HepG2 (cell line): ENCODE data around the gene PARVA. TPM values are rescaled to one million over a fixed set of nuclear protein-coding genes. Genes with fewer than 3 reads are reported as not detected.

Experiments
- ASH2L ChIP-seq: fragments of 300-600, 200-600 bp; sonication (generic); IDR thresholded peaks from 2 replicates; pipeline ENCODE4 v1.7.0; 2017; ENCODE audit warnings: low read depth, mild to moderate bottlenecking, moderate library complexity, mixed read lengths, low read length; ENCODE audit not compliant: insufficient read length
- BCL6 ChIP-seq: IDR thresholded peaks from 2 replicates; pipeline ENCODE4 v1.6.1; 2016; ENCODE audit warnings: missing genetic modification reagents, missing compliant biosample characterization
- ELF3 ChIP-seq: IDR thresholded peaks from 2 replicates; pipeline ENCODE4 v1.6.1; 2016; ENCODE audit warnings: missing genetic modification reagents, missing compliant biosample characterization
- IRX3 ChIP-seq: sonication (generic); formaldehyde crosslinking; IDR thresholded peaks from 2 replicates; pipeline ENCODE4 v1.8.1; 2023; ENCODE audit warnings: mild to moderate bottlenecking, low read depth, missing genetic modification reagents, borderline replicate concordance
- KDM5A ChIP-seq: fragments of 200-600 bp; sonication (generic); IDR thresholded peaks from 2 replicates; pipeline ENCODE4 v1.7.0; 2018; ENCODE audit warnings: antibody characterized with exemption, mild to moderate bottlenecking, low read length, borderline replicate concordance
- MAF1 ChIP-seq: sonication (generic); formaldehyde crosslinking; IDR thresholded peaks from 2 replicates; pipeline ENCODE4 v1.5.0; 2020; ENCODE audit warnings: missing genetic modification reagents, borderline replicate concordance
- MZF1 ChIP-seq: sonication (generic); formaldehyde crosslinking; IDR thresholded peaks from 2 replicates; pipeline ENCODE4 v1.8.1; 2023; ENCODE audit warnings: mild to moderate bottlenecking, missing genetic modification reagents, borderline replicate concordance
- PPARG ChIP-seq: conservative IDR thresholded peaks from 2 replicates; pipeline ENCODE4 v1.6.1; 2016; ENCODE audit warnings: missing biosample characterization, missing genetic modification reagents
- SNAPC2 ChIP-seq: sonication (generic); formaldehyde crosslinking; IDR thresholded peaks from 2 replicates; pipeline ENCODE4 v1.8.1; 2022; ENCODE audit warnings: mild to moderate bottlenecking, missing genetic modification reagents
- TEAD2 ChIP-seq: sonication (generic); formaldehyde crosslinking; IDR thresholded peaks from 2 replicates; pipeline ENCODE4 v1.9.0; 2021; ENCODE audit warnings: missing genetic modification reagents
- TGIF2 ChIP-seq: IDR thresholded peaks from 2 replicates; pipeline ENCODE4 v1.6.1; 2016; ENCODE audit warnings: control low read depth, missing compliant biosample characterization
- ZNF225 ChIP-seq: sonication (generic); formaldehyde crosslinking; IDR thresholded peaks from 2 replicates; pipeline ENCODE4 v1.4.0; 2020; ENCODE audit warnings: mild to moderate bottlenecking, missing genetic modification reagents
- ZNF331 ChIP-seq: sonication (generic); formaldehyde crosslinking; IDR thresholded peaks from 2 replicates; pipeline ENCODE4 v1.4.0; 2020; ENCODE audit warnings: missing genetic modification reagents
- ZNF430 ChIP-seq: sonication (generic); formaldehyde crosslinking; IDR thresholded peaks from 2 replicates; pipeline ENCODE4 v1.9.0; 2021; ENCODE audit warnings: mild to moderate bottlenecking, missing genetic modification reagents
- ZNF558 ChIP-seq: sonication (generic); formaldehyde crosslinking; IDR thresholded peaks from 2 replicates; pipeline ENCODE4 v1.9.0; 2022; ENCODE audit warnings: mild to moderate bottlenecking, missing genetic modification reagents, borderline replicate concordance
- ZNF724P ChIP-seq: sonication (generic); formaldehyde crosslinking; IDR thresholded peaks from 2 replicates; pipeline ENCODE4 v1.8.0; 2022; ENCODE audit warnings: missing genetic modification reagents, borderline replicate concordance
- ZNF841 ChIP-seq: sonication (generic); formaldehyde crosslinking; IDR thresholded peaks from 2 replicates; pipeline ENCODE4 v1.8.1; 2023; ENCODE audit warnings: missing genetic modification reagents, borderline replicate concordance
- polyA plus RNA-seq, 8 experiments: library from polyadenylated mRNA; depleted of rRNA in 3 of 8; stranded (reverse) in 7 of 8; unstranded in 1 of 8; fragments of >200 nt; fragmentation: Illumina TruSeq in 4 of 8; extraction: Trizol in 4 of 8; gene quantifications; 2 replicates each; pipeline versions ENCODE4 v1.2.1 to v1.2.3, GENCODE V29; 2011 to 2016; ENCODE audit warnings: low read depth in 4 of 8, missing spikeins in 1 of 8, mixed read lengths in 1 of 8; ENCODE audit not compliant: insufficient read depth in 1 of 8
- total RNA-seq, 5 experiments: library from RNA; depleted of rRNA; stranded (reverse); fragments of >200 nt; fragmentation: Illumina TruSeq; extraction: Trizol; gene quantifications; 2 replicates each; pipeline ENCODE4 v1.2.3, GENCODE V29; 2016; ENCODE audit warnings: low read depth in 1 of 5
- TF ChIP-seq, protein P1 (sequence below): sonication (generic); formaldehyde crosslinking; IDR thresholded peaks from 2 replicates; pipeline ENCODE4 v1.4.0; 2020; ENCODE audit warnings: missing genetic modification reagents
- TF ChIP-seq, protein P2 (sequence below), 2 experiments: IDR thresholded peaks; 2 replicates each; pipeline ENCODE4 v1.6.1; 2011 to 2012; ENCODE audit warnings: low read length in 2 of 2, borderline replicate concordance in 1 of 2, low read depth in 1 of 2, mild to moderate bottlenecking in 1 of 2, moderate library complexity in 1 of 2
- TF ChIP-seq, protein P3 (sequence below): sonication (generic); formaldehyde crosslinking; IDR thresholded peaks from 2 replicates; pipeline ENCODE4 v1.4.0; 2020; ENCODE audit warnings: mild to moderate bottlenecking, missing genetic modification reagents
- TF ChIP-seq, protein P4 (sequence below): sonication (generic); formaldehyde crosslinking; IDR thresholded peaks from 2 replicates; pipeline ENCODE4 v1.8.0; 2022; ENCODE audit warnings: missing genetic modification reagents, mild to moderate bottlenecking, inconsistent platforms, borderline replicate concordance

Gene PARVA
- total and polyA plus RNA-seq, 2 of the 13 experiments (the other 11 are each of a cell fraction or from before 2014, with no cell fraction given), result 5.9 to 9.1 TPM

DNA sequence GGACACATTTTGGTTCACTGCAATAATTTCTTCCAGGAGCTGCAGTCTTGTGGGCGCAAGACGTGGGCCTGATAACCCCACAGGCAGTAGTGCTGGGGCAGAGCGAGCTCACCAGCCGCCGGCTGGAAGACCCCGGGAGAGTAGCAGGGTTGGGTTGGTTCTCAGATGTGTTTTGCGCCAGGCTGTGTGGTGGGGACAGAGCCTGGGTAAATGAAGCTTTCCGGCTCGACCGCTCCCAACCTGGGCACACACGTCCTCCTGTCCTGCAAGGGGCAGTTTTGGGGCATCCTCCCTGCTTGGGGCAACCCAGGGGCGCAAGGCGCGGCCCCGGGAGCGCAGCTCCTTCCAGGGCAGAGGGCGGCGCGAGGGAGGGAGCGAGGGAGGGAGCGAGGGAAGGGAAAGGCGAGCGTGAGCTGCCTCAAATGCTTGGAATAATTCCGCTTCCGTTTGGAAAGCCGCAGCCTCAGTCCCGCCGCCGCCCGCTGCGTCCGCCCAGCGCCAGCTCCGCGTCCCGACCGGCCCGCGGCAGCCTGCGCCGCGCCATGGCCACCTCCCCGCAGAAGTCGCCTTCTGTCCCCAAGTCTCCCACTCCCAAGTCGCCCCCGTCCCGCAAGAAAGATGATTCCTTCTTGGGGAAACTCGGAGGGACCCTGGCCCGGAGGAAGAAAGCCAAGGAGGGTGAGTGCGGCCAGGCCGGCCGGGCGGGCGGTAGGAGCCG, at the start of gene PARVA (continued):
- TF ChIP-seq ZNF225 (CRISPR knock-in tag) (0 out of 2 replicates have a peak, but pooled peaks have one; percentile 37), TGIF2 (CRISPR knock-in tag) (0 out of 2 replicates have a peak, but pooled peaks have one; percentile 6), ZNF724P (CRISPR knock-in tag) (0 out of 2 replicates have a peak, but pooled peaks have one; percentile 45), MZF1 (no peak), ZNF558 (no peak; the same call in 1 of the 2 replicates), ZNF841 (CRISPR knock-in tag) (no peak), TEAD2 (CRISPR knock-in tag) (no peak), KDM5A (no peak), ZNF430 (CRISPR knock-in tag) (no peak), ZNF331 (0 out of 2 replicates have a peak, but pooled peaks have one; percentile 17), MAF1 (CRISPR knock-in tag) (0 out of 2 replicates have a peak, but pooled peaks have one; percentile 40), ELF3 (0 out of 2 replicates have a peak, but pooled peaks have one; percentile 25), BCL6 (CRISPR knock-in tag) (no peak), SNAPC2 (CRISPR knock-in tag) (0 out of 2 replicates have a peak, but pooled peaks have one; percentile 33), ASH2L (peak; percentile 24), PPARG (no peak), IRX3 (CRISPR knock-in tag) (no peak)
- TF ChIP-seq, protein P1, sequence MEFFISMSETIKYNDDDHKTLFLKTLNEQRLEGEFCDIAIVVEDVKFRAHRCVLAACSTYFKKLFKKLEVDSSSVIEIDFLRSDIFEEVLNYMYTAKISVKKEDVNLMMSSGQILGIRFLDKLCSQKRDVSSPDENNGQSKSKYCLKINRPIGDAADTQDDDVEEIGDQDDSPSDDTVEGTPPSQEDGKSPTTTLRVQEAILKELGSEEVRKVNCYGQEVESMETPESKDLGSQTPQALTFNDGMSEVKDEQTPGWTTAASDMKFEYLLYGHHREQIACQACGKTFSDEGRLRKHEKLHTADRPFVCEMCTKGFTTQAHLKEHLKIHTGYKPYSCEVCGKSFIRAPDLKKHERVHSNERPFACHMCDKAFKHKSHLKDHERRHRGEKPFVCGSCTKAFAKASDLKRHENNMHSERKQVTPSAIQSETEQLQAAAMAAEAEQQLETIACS (CRISPR knock-in tag), result peak; percentile 89; the same call in 1 of the 2 replicates
- TF ChIP-seq, protein P2, sequence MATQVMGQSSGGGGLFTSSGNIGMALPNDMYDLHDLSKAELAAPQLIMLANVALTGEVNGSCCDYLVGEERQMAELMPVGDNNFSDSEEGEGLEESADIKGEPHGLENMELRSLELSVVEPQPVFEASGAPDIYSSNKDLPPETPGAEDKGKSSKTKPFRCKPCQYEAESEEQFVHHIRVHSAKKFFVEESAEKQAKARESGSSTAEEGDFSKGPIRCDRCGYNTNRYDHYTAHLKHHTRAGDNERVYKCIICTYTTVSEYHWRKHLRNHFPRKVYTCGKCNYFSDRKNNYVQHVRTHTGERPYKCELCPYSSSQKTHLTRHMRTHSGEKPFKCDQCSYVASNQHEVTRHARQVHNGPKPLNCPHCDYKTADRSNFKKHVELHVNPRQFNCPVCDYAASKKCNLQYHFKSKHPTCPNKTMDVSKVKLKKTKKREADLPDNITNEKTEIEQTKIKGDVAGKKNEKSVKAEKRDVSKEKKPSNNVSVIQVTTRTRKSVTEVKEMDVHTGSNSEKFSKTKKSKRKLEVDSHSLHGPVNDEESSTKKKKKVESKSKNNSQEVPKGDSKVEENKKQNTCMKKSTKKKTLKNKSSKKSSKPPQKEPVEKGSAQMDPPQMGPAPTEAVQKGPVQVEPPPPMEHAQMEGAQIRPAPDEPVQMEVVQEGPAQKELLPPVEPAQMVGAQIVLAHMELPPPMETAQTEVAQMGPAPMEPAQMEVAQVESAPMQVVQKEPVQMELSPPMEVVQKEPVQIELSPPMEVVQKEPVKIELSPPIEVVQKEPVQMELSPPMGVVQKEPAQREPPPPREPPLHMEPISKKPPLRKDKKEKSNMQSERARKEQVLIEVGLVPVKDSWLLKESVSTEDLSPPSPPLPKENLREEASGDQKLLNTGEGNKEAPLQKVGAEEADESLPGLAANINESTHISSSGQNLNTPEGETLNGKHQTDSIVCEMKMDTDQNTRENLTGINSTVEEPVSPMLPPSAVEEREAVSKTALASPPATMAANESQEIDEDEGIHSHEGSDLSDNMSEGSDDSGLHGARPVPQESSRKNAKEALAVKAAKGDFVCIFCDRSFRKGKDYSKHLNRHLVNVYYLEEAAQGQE (IDR thresholded peaks at IDR 0.05; ENCODE audit: borderline replicate concordance in 1 of 2, low read depth in 1 of 2, low read length in 2 of 2), result no peak
- TF ChIP-seq, protein P3, sequence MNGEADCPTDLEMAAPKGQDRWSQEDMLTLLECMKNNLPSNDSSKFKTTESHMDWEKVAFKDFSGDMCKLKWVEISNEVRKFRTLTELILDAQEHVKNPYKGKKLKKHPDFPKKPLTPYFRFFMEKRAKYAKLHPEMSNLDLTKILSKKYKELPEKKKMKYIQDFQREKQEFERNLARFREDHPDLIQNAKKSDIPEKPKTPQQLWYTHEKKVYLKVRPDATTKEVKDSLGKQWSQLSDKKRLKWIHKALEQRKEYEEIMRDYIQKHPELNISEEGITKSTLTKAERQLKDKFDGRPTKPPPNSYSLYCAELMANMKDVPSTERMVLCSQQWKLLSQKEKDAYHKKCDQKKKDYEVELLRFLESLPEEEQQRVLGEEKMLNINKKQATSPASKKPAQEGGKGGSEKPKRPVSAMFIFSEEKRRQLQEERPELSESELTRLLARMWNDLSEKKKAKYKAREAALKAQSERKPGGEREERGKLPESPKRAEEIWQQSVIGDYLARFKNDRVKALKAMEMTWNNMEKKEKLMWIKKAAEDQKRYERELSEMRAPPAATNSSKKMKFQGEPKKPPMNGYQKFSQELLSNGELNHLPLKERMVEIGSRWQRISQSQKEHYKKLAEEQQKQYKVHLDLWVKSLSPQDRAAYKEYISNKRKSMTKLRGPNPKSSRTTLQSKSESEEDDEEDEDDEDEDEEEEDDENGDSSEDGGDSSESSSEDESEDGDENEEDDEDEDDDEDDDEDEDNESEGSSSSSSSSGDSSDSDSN (CRISPR knock-in tag), result peak; percentile 54; the same call in 1 of the 2 replicates
- TF ChIP-seq, protein P4, sequence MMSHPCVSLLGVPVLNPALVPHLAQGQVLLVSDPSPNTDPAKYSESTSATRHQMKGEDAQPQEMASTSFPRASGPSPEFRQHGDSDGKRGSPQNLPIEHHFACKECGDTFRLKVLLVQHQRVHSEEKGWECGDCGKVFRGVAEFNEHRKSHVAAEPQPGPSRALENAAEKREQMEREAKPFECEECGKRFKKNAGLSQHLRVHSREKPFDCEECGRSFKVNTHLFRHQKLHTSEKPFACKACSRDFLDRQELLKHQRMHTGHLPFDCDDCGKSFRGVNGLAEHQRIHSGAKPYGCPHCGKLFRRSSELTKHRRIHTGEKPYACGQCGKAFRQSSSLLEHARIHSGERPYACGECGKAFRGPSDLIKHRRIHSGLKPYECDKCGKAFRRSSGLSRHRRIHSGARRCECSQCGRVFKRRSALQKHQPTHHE (CRISPR knock-in tag), result no peak
